H1 (cell line): Measurements from ENCODE around the gene KCND1. TPM values are rescaled to one million over a fixed set of nuclear protein-coding genes. Genes with fewer than 3 reads are reported as not detected.

Experiments
- CTCF ChIA-PET: fragments of 300-600 bp; sonication (Branson Sonifier 250); formaldehyde crosslinking; loops from one replicate; lab custom pipeline; 2021; ENCODE audit not compliant: partially characterized antibody; lab: Charles Lee
- POLR2A ChIA-PET: fragments of 300-600 bp; sonication (Branson Sonifier 250); formaldehyde crosslinking; loops from one replicate; lab custom pipeline; 2021; ENCODE audit warnings: inconsistent platforms; ENCODE audit not compliant: partially characterized antibody; lab: Charles Lee
- DNase-seq, 2 experiments: peaks; one replicate each; pipeline versions ENCODE4 v3.0.0 to v3.0.0-alpha.2; 2010 to 2022; ENCODE audit warnings: low spot score in 2 of 2, low read depth in 1 of 2, mixed read lengths in 1 of 2
- FAIRE-seq: peaks from 2 replicates; lab custom pipeline; 2011; peaks lifted over from hg19 to GRCh38; lab: Jason Lieb, UNC
- H2AFZ ChIP-seq: 2 replicates; pipeline ENCODE4 v1.8.1; 2012; ENCODE audit warnings: low read length, inconsistent platforms
- H2AK5ac ChIP-seq: 2 replicates; pipeline ENCODE4 v1.6.1; 2013; ENCODE audit warnings: low read depth, low read length
- H2BK120ac ChIP-seq: replicated peaks from 2 replicates; pipeline ENCODE3; 2013; ENCODE audit warnings: low read depth, low read length, inconsistent platforms
- H2BK12ac ChIP-seq: 2 replicates; pipeline ENCODE4 v1.6.1; 2013; ENCODE audit warnings: low read depth, low read length
- H2BK15ac ChIP-seq: 2 replicates; pipeline ENCODE4 v1.6.1; 2013; ENCODE audit warnings: low read length
- H2BK20ac ChIP-seq: 2 replicates; pipeline ENCODE4 v1.6.1; 2013; ENCODE audit warnings: low read length
- H2BK5ac ChIP-seq: 2 replicates; pipeline ENCODE4 v1.6.1; 2013; ENCODE audit warnings: low read depth, low read length
- H3K14ac ChIP-seq: 2 replicates; pipeline ENCODE4 v1.6.1; 2013; ENCODE audit warnings: inconsistent platforms; ENCODE audit not compliant: insufficient read length
- H3K18ac ChIP-seq: 2 replicates; pipeline ENCODE4 v1.6.1; 2013; ENCODE audit warnings: low read length; ENCODE audit errors: extremely low read depth
- H3K23ac ChIP-seq: 2 replicates; pipeline ENCODE4 v1.6.1; 2013; ENCODE audit warnings: inconsistent platforms; ENCODE audit not compliant: insufficient read length
- H3K23me2 ChIP-seq: 2 replicates; pipeline ENCODE4 v1.6.1; 2013; ENCODE audit warnings: low read depth, low read length
- H3K27ac ChIP-seq: 2 replicates; pipeline ENCODE4 v1.6.1; 2011; ENCODE audit warnings: low read depth, low read length, inconsistent platforms
- H3K27me3 ChIP-seq, 4 experiments: replicated peaks in 1 of 4; 1 replicate in 1 of 4; 2 replicates in 3 of 4; pipeline versions ENCODE4 v1.6.1 to v1.8.1; 2011 to 2013; ENCODE audit warnings: low read length in 3 of 4, mild to moderate bottlenecking in 3 of 4, inconsistent platforms in 2 of 4, mixed read lengths in 2 of 4, moderate library complexity in 1 of 4; ENCODE audit not compliant: control insufficient read depth in 3 of 4, insufficient read depth in 3 of 4; ENCODE audit errors: extremely low read depth in 1 of 4
- H3K36me3 ChIP-seq, 4 experiments: 2 replicates each; pipeline versions ENCODE4 v1.6.1 to v1.8.1; 2011 to 2013; ENCODE audit warnings: mild to moderate bottlenecking in 4 of 4, low read length in 3 of 4, moderate library complexity in 2 of 4, control low read depth in 1 of 4, inconsistent platforms in 1 of 4; ENCODE audit not compliant: insufficient read depth in 4 of 4, control insufficient read depth in 2 of 4
- H3K4ac ChIP-seq: replicated peaks from 2 replicates; pipeline ENCODE3; 2013; ENCODE audit warnings: low read length, low read depth, mixed read lengths, inconsistent platforms; ENCODE audit not compliant: insufficient read length
- H3K4me1 ChIP-seq, 4 experiments: replicated peaks in 1 of 4; 1 replicate in 1 of 4; 2 replicates in 3 of 4; pipeline versions ENCODE4 v1.6.1 to v1.8.1; 2011 to 2013; ENCODE audit warnings: low read length in 3 of 4, inconsistent platforms in 2 of 4, mixed read lengths in 1 of 4; ENCODE audit not compliant: insufficient read depth in 4 of 4, control insufficient read depth in 3 of 4
- H3K4me2 ChIP-seq, 2 experiments: 2 replicates each; pipeline versions ENCODE4 v1.6.1 to v1.8.1; 2011 to 2013; ENCODE audit warnings: low read depth in 2 of 2, low read length in 2 of 2, control low read depth in 1 of 2, inconsistent platforms in 1 of 2, mild to moderate bottlenecking in 1 of 2; ENCODE audit not compliant: insufficient read depth in 1 of 2
- H3K4me3 ChIP-seq, 4 experiments: fragments of 200-600, 300-600 bp in 1 of 4; sonication (generic), shearing (Covaris generic), sonication (Bioruptor Twin) in 1 of 4; 2 replicates each; pipeline versions ENCODE4 v1.5.1 to v1.8.1; 2011 to 2016; ENCODE audit warnings: low read length in 4 of 4, low read depth in 3 of 4, control low read depth in 2 of 4, inconsistent platforms in 2 of 4, mild to moderate bottlenecking in 2 of 4, mixed read lengths in 1 of 4, moderate library complexity in 1 of 4; ENCODE audit not compliant: insufficient read depth in 2 of 4; ENCODE audit errors: extremely low read depth in 1 of 4
- H3K56ac ChIP-seq: replicated peaks from 2 replicates; pipeline ENCODE3; 2013; ENCODE audit warnings: low read depth, mild to moderate bottlenecking, mixed read lengths, low read length, inconsistent platforms; ENCODE audit not compliant: insufficient read length
- H3K79me1 ChIP-seq: 2 replicates; pipeline ENCODE4 v1.6.1; 2013; ENCODE audit warnings: low read depth, low read length, control low read depth
- H3K79me2 ChIP-seq, 2 experiments: 2 replicates each; pipeline versions ENCODE4 v1.6.1 to v1.8.1; 2012 to 2013; ENCODE audit warnings: low read length in 2 of 2, mild to moderate bottlenecking in 2 of 2, inconsistent platforms in 1 of 2; ENCODE audit not compliant: insufficient read depth in 2 of 2, control insufficient read depth in 1 of 2
- H3K9ac ChIP-seq, 4 experiments: replicated peaks in 1 of 4; 1 replicate in 1 of 4; 2 replicates in 3 of 4; pipeline versions ENCODE4 v1.6.1 to v1.8.1; 2011 to 2013; ENCODE audit warnings: low read depth in 3 of 4, low read length in 3 of 4, control low read depth in 2 of 4, mild to moderate bottlenecking in 2 of 4, moderate library complexity in 2 of 4, inconsistent platforms in 1 of 4; ENCODE audit errors: extremely low read depth in 1 of 4
- H3K9me3 ChIP-seq, 2 experiments: 2 replicates each; pipeline versions ENCODE4 v1.6.1 to v1.8.1; 2012 to 2013; ENCODE audit warnings: mild to moderate bottlenecking in 2 of 2, moderate library complexity in 2 of 2, control low read depth in 1 of 2, inconsistent platforms in 1 of 2, low read depth in 1 of 2, low read length in 1 of 2, mixed read lengths in 1 of 2; ENCODE audit not compliant: insufficient read depth in 2 of 2
- H4K20me1 ChIP-seq, 2 experiments: replicated peaks in 1 of 2; 2 replicates each; pipeline versions ENCODE3 to v1.8.1; 2011 to 2013; ENCODE audit warnings: inconsistent platforms in 2 of 2, low read length in 2 of 2, mild to moderate bottlenecking in 1 of 2; ENCODE audit not compliant: insufficient read depth in 2 of 2, control insufficient read depth in 1 of 2
- H4K5ac ChIP-seq: 2 replicates; pipeline ENCODE4 v1.6.1; 2013; ENCODE audit warnings: low read length, low read depth, mixed read lengths, inconsistent platforms; ENCODE audit not compliant: insufficient read length
- H4K8ac ChIP-seq: 2 replicates; pipeline ENCODE4 v1.8.0; 2013; ENCODE audit warnings: mild to moderate bottlenecking, moderate library complexity, low read length, inconsistent platforms; ENCODE audit not compliant: insufficient read depth; ENCODE audit errors: extremely low read depth
- H4K91ac ChIP-seq: replicated peaks from 2 replicates; pipeline ENCODE3; 2013; ENCODE audit warnings: low read length, mixed read lengths, inconsistent platforms; ENCODE audit not compliant: insufficient read length
- BCL11A ChIP-seq, 2 experiments: IDR thresholded peaks; one replicate each; pipeline ENCODE4 v1.6.1; 2011; ENCODE audit warnings: low read depth in 2 of 2, low read length in 2 of 2, mild to moderate bottlenecking in 2 of 2
- CHD1 ChIP-seq: IDR thresholded peaks from 2 replicates; pipeline ENCODE4 v1.6.1; 2012; ENCODE audit warnings: low read depth, low read length, improper control_type of control experiment
- CTBP2 ChIP-seq: IDR thresholded peaks from 2 replicates; pipeline ENCODE4 v1.7.0; 2011; ENCODE audit warnings: borderline replicate concordance, mild to moderate bottlenecking, moderate library complexity, mixed read lengths, low read length; ENCODE audit not compliant: insufficient read depth, insufficient read length
- GTF2F1 ChIP-seq: IDR thresholded peaks from 2 replicates; pipeline ENCODE4 v1.6.1; 2012; ENCODE audit warnings: low read depth, low read length, improper control_type of control experiment, borderline replicate concordance
- HDAC2 ChIP-seq, 2 experiments: fragments of 300-600 bp in 1 of 2; sonication (generic) in 1 of 2; IDR thresholded peaks; 2 replicates each; pipeline ENCODE4 v1.6.1; 2011 to 2012; ENCODE audit warnings: low read depth in 2 of 2, low read length in 2 of 2, mild to moderate bottlenecking in 2 of 2, moderate library complexity in 2 of 2, borderline replicate concordance in 1 of 2, inconsistent platforms in 1 of 2
- KDM4A ChIP-seq: IDR thresholded peaks from one replicate; pipeline ENCODE4 v1.7.1; 2012; ENCODE audit warnings: low read depth, mild to moderate bottlenecking, moderate library complexity, low read length, inconsistent platforms; ENCODE audit not compliant: severe bottlenecking
- KDM5A ChIP-seq: fragments of 200-600 bp; IDR thresholded peaks from 2 replicates; pipeline ENCODE4 v1.7.1; 2012; ENCODE audit warnings: mild to moderate bottlenecking, low read length, inconsistent platforms, mixed read lengths
- RAD21 ChIP-seq, 2 experiments: IDR thresholded peaks in 1 of 2; conservative IDR thresholded peaks in 1 of 2; 2 replicates each; pipeline ENCODE4 v1.6.1; 2011; ENCODE audit warnings: low read depth in 2 of 2, low read length in 2 of 2, improper control_type of control experiment in 1 of 2, inconsistent platforms in 1 of 2, mild to moderate bottlenecking in 1 of 2, moderate library complexity in 1 of 2
- RBBP5 ChIP-seq: IDR thresholded peaks from 2 replicates; pipeline ENCODE4 v1.7.1; 2012; ENCODE audit warnings: low read depth, mild to moderate bottlenecking, inconsistent platforms, low read length, moderate library complexity, borderline replicate concordance
- SP1 ChIP-seq: IDR thresholded peaks from 2 replicates; pipeline ENCODE4 v1.6.1; 2011; ENCODE audit warnings: low read depth, low read length
- SP2 ChIP-seq: IDR thresholded peaks from 2 replicates; pipeline ENCODE4 v1.6.1; 2012; ENCODE audit warnings: mild to moderate bottlenecking, low read length, inconsistent platforms
- SUZ12 ChIP-seq: fragments of 200-600 bp; sonication (generic); IDR thresholded peaks from 2 replicates; pipeline ENCODE4 v1.6.1; 2012; ENCODE audit warnings: mild to moderate bottlenecking, inconsistent platforms, low read length, moderate library complexity, mixed read lengths
- TBP ChIP-seq: IDR thresholded peaks from 2 replicates; pipeline ENCODE4 v1.6.1; 2011; ENCODE audit warnings: low read depth, low read length, improper control_type of control experiment
- TEAD4 ChIP-seq: IDR thresholded peaks from 2 replicates; pipeline ENCODE4 v1.6.1; 2012; ENCODE audit warnings: low read depth, low read length, inconsistent platforms, mixed read lengths
- WGBS, 2 experiments: shearing (Covaris generic) in 1 of 2; methylation state at CpG; one replicate each; pipeline versions ENCODE4 v1.1.6 to v1.1.7; 2013 to 2015; ENCODE audit warnings: low lambda C conversion rate in 2 of 2, mixed read lengths in 2 of 2, inconsistent platforms in 1 of 2, low coverage in 1 of 2, missing lambda C conversion rate in 1 of 2; ENCODE audit not compliant: insufficient replicate concordance in 2 of 2, insufficient coverage in 1 of 2, insufficient read length in 1 of 2; ENCODE audit errors: extremely low coverage in 1 of 2, missing lambda C conversion rate in 1 of 2; 5-methylcytosine and 5-hydroxymethylcytosine counted together
- polyA plus RNA-seq, 7 experiments: library from polyadenylated mRNA; depleted of rRNA in 3 of 7; stranded (reverse) in 5 of 7; unstranded in 2 of 7; fragments of >200 nt in 5 of 7; fragments of 200-250 nt in 2 of 7; gene quantifications; 1 replicate in 5 of 7; 2 replicates in 1 of 7; 4 replicates in 1 of 7; pipeline versions ENCODE4 v1.2.1 to v1.2.3, GENCODE V29; 2011 to 2013; ENCODE audit warnings: missing spikeins in 2 of 7, mixed read lengths in 2 of 7
- total RNA-seq: library from RNA; stranded (reverse); fragmentation: NEBNext Ultra II Directional; extraction: Animal tissue kit (Norgen Biotek cat#: 25700); gene quantifications from 2 replicates; pipeline ENCODE4 v1.2.1, GENCODE V29; 2021

KCND1 gene
- total and polyA plus RNA-seq, 2 of the 8 experiments (the other 6 are each of a cell fraction or from before 2014, with no cell fraction given): 3.1 to 6.8 TPM

GRCh38 chrX:49003696-49004095 lies 32.1 kb upstream of the KCND1 start:
- H3K27me3 ChIP-seq: no peaks in the 10 kb centered on the region
- no peaks in the 10 kb centered on the region for H3K23me2 ChIP-seq
- H3K79me2 ChIP-seq: peaks cover 3 to 15% of the 10 kb centered on the region in 2 experiments; a peak in 3 of 4 replicates
- peaks cover 0 to 3% (median 0%) of the 10 kb centered on the region in 4 experiments; a peak in 1 of 7 replicates for H3K4me1 ChIP-seq
- no peak overlapping the region for H3K14ac ChIP-seq
- 78% methylated on average over 4 of the region's 5 CpGs; no CpG with 5 or more reads in 1 of the 2 experiments for WGBS, 2 experiments
- no peaks in the 10 kb centered on the region for H4K20me1 ChIP-seq
- ChIA-PET CTCF (no interaction called here), POLR2A (interaction anchor here (2.2 to 2.5 kb wide), 2 partner anchors 36 to 39 kb away, joined by 16 to 24 read pairs; partner anchors contain the start of gene TFE3)
- no peak overlapping the region for H3K4me2 ChIP-seq
- H2BK120ac ChIP-seq: no peak overlapping the region
- H4K91ac ChIP-seq: no peak overlapping the region
- no peak overlapping the region for H2AFZ ChIP-seq
- no peaks in the 10 kb centered on the region for H3K9me3 ChIP-seq
- no peak overlapping the region for H3K56ac ChIP-seq
- no peak overlapping the region for H3K23ac ChIP-seq
- no peak overlapping the region for H2BK20ac ChIP-seq
- no peak overlapping the region for H3K27ac ChIP-seq
- H4K5ac ChIP-seq: no peak overlapping the region
- H3K9ac ChIP-seq: no peak overlapping the region
- no peak overlapping the region for H2BK5ac ChIP-seq
- H2AK5ac ChIP-seq: no peak overlapping the region
- H2BK15ac ChIP-seq: no peak overlapping the region
- peaks cover 2 to 10% (median 5%) of the 10 kb centered on the region in 4 experiments; a peak in 7 of 8 replicates for H3K36me3 ChIP-seq
- FAIRE-seq: no peak
- no peak for DNase-seq
- H3K4ac ChIP-seq: no peak overlapping the region
- no peak overlapping the region for H2BK12ac ChIP-seq
- H3K4me3 ChIP-seq: no peak overlapping the region
- no peak overlapping the region for H3K18ac ChIP-seq
- no peaks in the 10 kb centered on the region for H3K79me1 ChIP-seq
- H4K8ac ChIP-seq: no peak overlapping the region
- TF ChIP-seq HDAC2 (IDR thresholded peaks at IDR 0.05; ENCODE audit: borderline replicate concordance in 1 of 2, low read depth in 2 of 2, low read length in 2 of 2) (no peak), RBBP5 (no peak), RAD21 (IDR thresholded peaks at IDR 0.05 in 1 of 2, conservative IDR thresholded peaks at IDR 0.05 in 1 of 2; ENCODE audit: low read depth in 2 of 2, low read length in 2 of 2) (no peak), SUZ12 (no peak), GTF2F1 (no peak), CTBP2 (no peak), KDM5A (no peak), TBP (no peak), BCL11A (IDR thresholded peaks at IDR 0.05; ENCODE audit: low read depth in 2 of 2, low read length in 2 of 2) (no peak), SP1 (no peak), KDM4A (no peak), SP2 (no peak), CHD1 (no peak), TEAD4 (no peak)
